Right lobe of liver (tissue), 4 donors: Measurements from ENCODE around the gene SHISA9.

Experiments used
- POLR2A ChIP-seq: fragments of 450-650 bp; IDR thresholded peaks from one replicate; pipeline ENCODE4 v1.6.1; 2017; ENCODE audit warnings: antibody characterized with exemption, mild to moderate bottlenecking
- TF ChIP-seq, protein P1 (sequence below), 4 donors: fragments of 200-600 bp in 3 of 4; fragments of 450-650 bp in 1 of 4; IDR thresholded peaks; one replicate each; pipeline versions ENCODE4 v1.5.1 to v1.8.0; 2016 to 2022; ENCODE audit warnings: antibody characterized with exemption in 4 of 4, mild to moderate bottlenecking in 2 of 4
- donor health status: DM: no; HTN: no; CAD: no.
- donor health status: DM: no; HTN: no; CAD: no.
- donor health status: DM: no; HTN: yes; CAD: no.

- TF ChIP-seq, protein P1, sequence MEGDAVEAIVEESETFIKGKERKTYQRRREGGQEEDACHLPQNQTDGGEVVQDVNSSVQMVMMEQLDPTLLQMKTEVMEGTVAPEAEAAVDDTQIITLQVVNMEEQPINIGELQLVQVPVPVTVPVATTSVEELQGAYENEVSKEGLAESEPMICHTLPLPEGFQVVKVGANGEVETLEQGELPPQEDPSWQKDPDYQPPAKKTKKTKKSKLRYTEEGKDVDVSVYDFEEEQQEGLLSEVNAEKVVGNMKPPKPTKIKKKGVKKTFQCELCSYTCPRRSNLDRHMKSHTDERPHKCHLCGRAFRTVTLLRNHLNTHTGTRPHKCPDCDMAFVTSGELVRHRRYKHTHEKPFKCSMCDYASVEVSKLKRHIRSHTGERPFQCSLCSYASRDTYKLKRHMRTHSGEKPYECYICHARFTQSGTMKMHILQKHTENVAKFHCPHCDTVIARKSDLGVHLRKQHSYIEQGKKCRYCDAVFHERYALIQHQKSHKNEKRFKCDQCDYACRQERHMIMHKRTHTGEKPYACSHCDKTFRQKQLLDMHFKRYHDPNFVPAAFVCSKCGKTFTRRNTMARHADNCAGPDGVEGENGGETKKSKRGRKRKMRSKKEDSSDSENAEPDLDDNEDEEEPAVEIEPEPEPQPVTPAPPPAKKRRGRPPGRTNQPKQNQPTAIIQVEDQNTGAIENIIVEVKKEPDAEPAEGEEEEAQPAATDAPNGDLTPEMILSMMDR (IDR thresholded peaks at IDR 0.05), result no peak
- no peak for TF ChIP-seq POLR2A
These were observed 201.0 kb downstream of the SHISA9 start for GRCh38 chr16:13102401-13102800.
